ENCODE data around the gene LIPA. TPM values are rescaled to one million over a fixed set of nuclear protein-coding genes. Genes with fewer than 3 reads are reported as not detected.

The LIPA gene
- 10 to 100 TPM; 30.4 to 37.8 TPM for total RNA-seq

DNA sequence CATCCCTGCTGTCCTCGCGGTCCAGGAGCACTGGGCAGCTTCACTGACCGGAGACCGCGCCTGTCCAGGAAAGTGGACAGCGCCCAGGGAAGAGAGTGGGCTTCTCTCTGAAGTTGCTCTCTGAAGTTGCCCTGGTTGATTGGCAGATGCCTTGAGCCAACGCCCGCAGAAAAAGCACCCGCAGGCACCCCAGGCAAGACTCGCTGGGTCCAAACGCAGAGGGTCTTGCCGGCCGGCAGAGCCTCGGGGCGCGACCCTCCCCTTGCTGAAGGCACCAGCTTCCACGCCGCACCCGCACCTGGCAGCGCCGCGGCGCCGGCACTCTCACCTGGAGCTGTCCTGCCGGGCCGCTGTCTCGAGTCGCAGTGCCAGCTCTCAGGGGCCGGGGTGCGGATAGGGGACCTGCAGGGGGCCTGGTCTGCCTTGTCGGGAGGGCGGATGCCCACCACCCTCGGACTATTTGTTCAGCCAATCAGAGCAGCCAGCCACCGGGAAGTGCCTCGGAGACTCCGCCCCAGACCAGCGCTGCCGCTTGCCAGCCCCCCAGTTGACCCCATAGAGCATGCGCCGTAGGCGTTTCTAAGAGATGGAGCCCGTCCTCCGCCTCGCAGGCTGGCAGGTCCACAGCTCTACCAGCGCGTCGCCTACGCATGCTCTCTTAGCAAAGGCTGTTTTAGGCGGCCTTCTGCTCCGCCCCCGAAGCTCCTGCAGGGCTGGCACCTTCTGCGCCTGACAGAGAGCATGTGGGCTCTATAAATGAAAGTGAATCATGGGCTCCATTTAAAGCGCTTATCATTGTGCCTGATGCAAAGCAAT lies at the start of gene LIPA:
TSS of gene LIPA (minus strand) at position 367 of the 816 bp plus-strand sequence. CDS start 4,127 bp downstream, outside the sequence.
- Histone ChIP-seq H3K4me1 (peaks cover 6% of the 10 kb centered on the region), H3K9me3 (no peaks in the 10 kb centered on the region), H3K9ac (ENCODE audit: low read depth in 2 of 2, low read length in 2 of 2) (peak within 1 kb of the TSS; percentile 62 to 66), H3K27me3 (no peaks in the 10 kb centered on the region), H3K36me3 (no peaks in the 10 kb centered on the region), H3K4me3 (peak within 1 kb of the TSS; percentile 66), H3K27ac (peak within 1 kb of the TSS; percentile 30)
- TF ChIP-seq, protein P1, sequence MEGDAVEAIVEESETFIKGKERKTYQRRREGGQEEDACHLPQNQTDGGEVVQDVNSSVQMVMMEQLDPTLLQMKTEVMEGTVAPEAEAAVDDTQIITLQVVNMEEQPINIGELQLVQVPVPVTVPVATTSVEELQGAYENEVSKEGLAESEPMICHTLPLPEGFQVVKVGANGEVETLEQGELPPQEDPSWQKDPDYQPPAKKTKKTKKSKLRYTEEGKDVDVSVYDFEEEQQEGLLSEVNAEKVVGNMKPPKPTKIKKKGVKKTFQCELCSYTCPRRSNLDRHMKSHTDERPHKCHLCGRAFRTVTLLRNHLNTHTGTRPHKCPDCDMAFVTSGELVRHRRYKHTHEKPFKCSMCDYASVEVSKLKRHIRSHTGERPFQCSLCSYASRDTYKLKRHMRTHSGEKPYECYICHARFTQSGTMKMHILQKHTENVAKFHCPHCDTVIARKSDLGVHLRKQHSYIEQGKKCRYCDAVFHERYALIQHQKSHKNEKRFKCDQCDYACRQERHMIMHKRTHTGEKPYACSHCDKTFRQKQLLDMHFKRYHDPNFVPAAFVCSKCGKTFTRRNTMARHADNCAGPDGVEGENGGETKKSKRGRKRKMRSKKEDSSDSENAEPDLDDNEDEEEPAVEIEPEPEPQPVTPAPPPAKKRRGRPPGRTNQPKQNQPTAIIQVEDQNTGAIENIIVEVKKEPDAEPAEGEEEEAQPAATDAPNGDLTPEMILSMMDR (IDR thresholded peaks at IDR 0.05) = no peak
- DNase-seq = peak; percentile 95
- intact Hi-C loops (cut with DNase I) = no loop called here

DNA sequence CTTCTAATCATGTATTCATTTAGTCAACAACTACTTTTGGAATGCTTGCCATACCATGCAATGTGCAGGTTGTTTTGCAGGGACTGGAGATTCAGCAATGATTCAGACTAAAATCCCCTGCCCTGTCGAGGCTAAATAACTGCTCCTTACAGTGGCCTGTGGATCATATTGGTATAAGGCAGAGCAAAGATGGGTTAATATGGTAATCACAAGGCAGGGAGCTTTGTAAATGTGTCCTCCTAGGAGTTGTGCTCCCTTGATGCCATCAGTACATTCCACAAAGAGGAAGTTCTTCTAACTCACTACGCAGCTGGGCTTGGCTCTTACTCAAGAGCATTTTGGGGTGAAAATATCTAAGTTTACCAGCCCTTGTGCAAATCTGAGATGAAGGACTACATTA lies 49.7 kb upstream of the LIPA start:
- Histone ChIP-seq H3K9me3 (no peaks in the 10 kb centered on the region), H3K4me3 (peak overlapping the region; percentile 35), H3K36me3 (no peaks in the 10 kb centered on the region), H3K4me1 (no peaks in the 10 kb centered on the region), H3K9ac (ENCODE audit: low read depth in 2 of 2, low read length in 2 of 2) (peak overlapping the region in 1 of 2 donors; percentile 75), H3K27ac (peak overlapping the region; percentile 81), H3K27me3 (no peaks in the 10 kb centered on the region)
- TF ChIP-seq, protein P1 (IDR thresholded peaks at IDR 0.05) = no peak
- peak; percentile 35 for DNase-seq
- intact Hi-C loops (cut with DNase I) = no loop called here

DNA sequence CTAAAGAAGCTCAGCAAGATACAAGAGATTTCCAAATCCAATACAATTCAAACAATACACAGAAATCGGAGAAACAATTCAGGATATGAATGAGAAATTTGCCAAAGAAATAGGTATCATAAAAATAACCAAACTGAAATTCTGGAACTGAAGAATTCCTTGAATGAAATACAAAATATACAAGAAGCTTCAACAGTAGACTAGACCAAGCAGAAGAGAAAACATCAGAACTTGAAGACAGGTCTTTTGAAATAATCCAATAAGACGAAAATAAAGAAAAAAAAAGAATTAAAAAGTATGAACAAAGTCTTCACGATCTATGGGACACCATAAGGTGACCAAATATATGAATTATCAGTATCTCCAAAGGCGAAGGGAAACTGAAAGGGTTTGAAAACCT lies 47.5 kb upstream of the LIPA start:
- Histone ChIP-seq H3K4me1 (no peaks in the 10 kb centered on the region), H3K9ac (ENCODE audit: low read depth in 2 of 2, low read length in 2 of 2) (no peak overlapping the region), H3K36me3 (no peaks in the 10 kb centered on the region), H3K27me3 (no peaks in the 10 kb centered on the region), H3K4me3 (no peak overlapping the region), H3K9me3 (no peaks in the 10 kb centered on the region), H3K27ac (no peak overlapping the region)
- TF ChIP-seq, protein P1 (IDR thresholded peaks at IDR 0.05) = no peak
- DNase-seq = no peak
- intact Hi-C loops (cut with DNase I) = no loop called here

DNA sequence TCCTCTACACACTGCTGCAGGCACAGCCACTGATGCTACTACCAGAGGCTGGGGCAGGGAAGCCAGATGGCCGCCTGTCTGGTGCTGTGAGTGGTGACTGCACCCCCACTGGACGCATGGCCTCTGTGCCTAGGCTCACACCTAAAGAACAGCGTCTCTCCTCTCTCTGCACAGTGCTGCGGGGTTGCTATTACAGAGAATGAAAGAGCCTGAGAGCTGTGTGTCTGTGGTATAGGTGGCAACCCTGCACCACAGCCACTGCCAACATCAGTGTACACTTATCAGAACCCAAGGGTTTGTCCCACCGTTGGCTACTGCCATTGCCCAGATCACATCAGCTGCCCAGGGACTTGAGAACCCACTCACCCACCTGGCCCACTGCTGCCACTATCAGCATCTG lies 46.2 kb upstream of the LIPA start:
- Histone ChIP-seq H3K36me3 (no peaks in the 10 kb centered on the region), H3K27me3 (no peaks in the 10 kb centered on the region), H3K27ac (no peak overlapping the region), H3K9ac (ENCODE audit: low read depth in 2 of 2, low read length in 2 of 2) (no peak overlapping the region), H3K9me3 (no peaks in the 10 kb centered on the region), H3K4me3 (no peak overlapping the region), H3K4me1 (no peaks in the 10 kb centered on the region)
- DNase-seq = no peak
- intact Hi-C loops (cut with DNase I) = no loop called here
- TF ChIP-seq, protein P1 (IDR thresholded peaks at IDR 0.05) = no peak

DNA sequence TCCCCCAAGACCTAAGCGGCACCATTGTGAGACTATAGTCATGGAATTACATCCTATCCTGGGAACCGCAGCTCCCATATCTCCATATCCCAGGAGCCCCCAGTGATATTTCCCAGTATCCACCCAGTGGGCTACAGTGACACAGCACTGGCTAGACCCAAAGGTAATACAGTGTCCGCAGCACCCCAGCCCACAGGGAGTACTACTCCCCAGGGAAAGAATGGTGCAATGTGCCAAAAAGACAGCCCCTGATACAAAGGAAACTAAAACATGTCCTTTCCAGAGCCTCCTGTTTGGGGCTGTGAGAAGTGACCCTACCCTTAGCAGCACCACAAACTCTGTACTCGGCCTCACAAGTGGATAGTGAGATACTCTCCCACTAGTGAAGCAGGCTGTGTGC lies 45.8 kb upstream of the LIPA start:
- intact Hi-C loops (cut with DNase I) = no loop called here
- H3K27ac ChIP-seq = no peak overlapping the region

More for the DNA sequence above, 45.8 kb upstream of the LIPA start:
- no peaks in the 10 kb centered on the region for H3K9me3 ChIP-seq
- H3K27me3 ChIP-seq = no peaks in the 10 kb centered on the region
- no peak for DNase-seq
- H3K4me3 ChIP-seq = no peak overlapping the region
- no peak overlapping the region for H3K9ac ChIP-seq (ENCODE audit: low read depth in 2 of 2, low read length in 2 of 2)
- no peaks in the 10 kb centered on the region for H3K36me3 ChIP-seq
- no peaks in the 10 kb centered on the region for H3K4me1 ChIP-seq
- TF ChIP-seq, protein P1 (IDR thresholded peaks at IDR 0.05) = no peak
